Tibial artery (tissue), 4 donors: ENCODE data around the gene EPHB2.

Experiments
- DNase-seq, 2 donors: peaks; one replicate each; pipeline ENCODE4 v3.0.0-alpha.2; 2019
- H3K27ac ChIP-seq, 2 donors: fragments of 200-600 bp; sonication (generic) in 1 of 2; 1 replicate in 1 of 2; 2 replicates in 1 of 2; pipeline ENCODE4 v1.5.1; 2018 to 2019; ENCODE audit warnings: mild to moderate bottlenecking in 1 of 2
- H3K27me3 ChIP-seq, 2 donors: fragments of 200-600 bp; sonication (generic) in 1 of 2; one replicate each; pipeline versions ENCODE4 v1.5.1 to v1.6.0; 2016 to 2019
- H3K36me3 ChIP-seq, 3 donors: fragments of 200-600 bp; sonication (generic) in 2 of 3; one replicate each; pipeline ENCODE4 v1.5.1; 2016 to 2019; ENCODE audit warnings: mild to moderate bottlenecking in 2 of 3
- H3K4me1 ChIP-seq, 4 donors: fragments of 200-600 bp; sonication (generic) in 2 of 4; 1 replicate in 3 of 4; 2 replicates in 1 of 4; pipeline ENCODE4 v1.5.1; 2016 to 2019
- H3K4me3 ChIP-seq, 2 donors: fragments of 200-600 bp; sonication (generic) in 1 of 2; 1 replicate in 1 of 2; 2 replicates in 1 of 2; pipeline ENCODE4 v1.5.1; 2018 to 2019; ENCODE audit warnings: mild to moderate bottlenecking in 2 of 2
- H3K9me3 ChIP-seq, 3 donors: fragments of 200-600 bp; sonication (generic) in 1 of 3; one replicate each; pipeline ENCODE4 v1.5.1; 2016 to 2019
- CTCF ChIP-seq, 2 experiments: fragments of 200-600 bp in 1 of 2; fragments of 450-650 bp in 1 of 2; IDR thresholded peaks; one replicate each; pipeline ENCODE4 v1.5.1; 2017 to 2019; ENCODE audit warnings: antibody characterized with exemption in 2 of 2, mild to moderate bottlenecking in 1 of 2, moderate library complexity in 1 of 2
- intact Hi-C: fragments of 100-400 bp; cut with DNase I; formaldehyde crosslinking; loops from one replicate; pipeline ENCODE4 v1.15.0; 2023; ENCODE audit warnings: low total_unique reads

EPHB2 gene

GRCh38 chr1:22808676-22809483 is 98.2 kb downstream of the EPHB2 start:
- H3K27ac ChIP-seq = peak overlapping the region; percentile 17 to 56
- intact Hi-C loops = no loop called here
- peaks cover 0 to 3% of the 10 kb centered on the region in 2 donors for H3K27me3 ChIP-seq
- DNase-seq = peak; percentile 42 to 75
- no peaks in the 10 kb centered on the region for H3K36me3 ChIP-seq
- H3K4me1 ChIP-seq = peaks cover 0 to 15% (median 6%) of the 10 kb centered on the region in 4 donors
- H3K4me3 ChIP-seq = no peak overlapping the region
- TF ChIP-seq CTCF (IDR thresholded peaks at IDR 0.05) = no peak
- H3K9me3 ChIP-seq = no peaks in the 10 kb centered on the region

GRCh38 chr1:22809783-22810182 is 99.1 kb downstream of the EPHB2 start:
- intact Hi-C loops = no loop called here
- DNase-seq = no peak
- peaks cover 0 to 17% (median 6%) of the 10 kb centered on the region in 4 donors for H3K4me1 ChIP-seq
- no peaks in the 10 kb centered on the region for H3K36me3 ChIP-seq
- no peaks in the 10 kb centered on the region for H3K9me3 ChIP-seq
- H3K4me3 ChIP-seq = no peak overlapping the region
- H3K27me3 ChIP-seq = no peaks in the 10 kb centered on the region
- H3K27ac ChIP-seq = peak overlapping the region in 1 of 2 donors; percentile 56
- no peak for TF ChIP-seq CTCF (IDR thresholded peaks at IDR 0.05)

GRCh38 chr1:22810378-22810777 is 99.7 kb downstream of the EPHB2 start:
- no peak for DNase-seq
- Histone ChIP-seq H3K36me3 (no peaks in the 10 kb centered on the region), H3K4me3 (no peak overlapping the region), H3K4me1 (peaks cover 0 to 23% (median 7%) of the 10 kb centered on the region in 4 donors), H3K27me3 (no peaks in the 10 kb centered on the region), H3K9me3 (no peaks in the 10 kb centered on the region), H3K27ac (no peak overlapping the region)
- intact Hi-C loops = no loop called here
- TF ChIP-seq CTCF (IDR thresholded peaks at IDR 0.05) = no peak

GRCh38 chr1:22812092-22812880 is 101.6 kb downstream of the EPHB2 start:
- Histone ChIP-seq H3K36me3 (no peaks in the 10 kb centered on the region), H3K4me1 (peaks cover 0 to 35% (median 9%) of the 10 kb centered on the region in 4 donors), H3K4me3 (no peak overlapping the region), H3K27ac (no peak overlapping the region), H3K27me3 (no peaks in the 10 kb centered on the region), H3K9me3 (no peaks in the 10 kb centered on the region)
- TF ChIP-seq CTCF (IDR thresholded peaks at IDR 0.05) = no peak
- DNase-seq = no peak
- intact Hi-C loops = no loop called here

- no peak for DNase-seq
- no peaks in the 10 kb centered on the region for H3K36me3 ChIP-seq
- intact Hi-C loops = no loop called here
- H3K27me3 ChIP-seq = no peaks in the 10 kb centered on the region
- H3K9me3 ChIP-seq = no peaks in the 10 kb centered on the region
- no peak overlapping the region for H3K4me3 ChIP-seq
- no peak overlapping the region for H3K27ac ChIP-seq
- no peak for TF ChIP-seq CTCF (IDR thresholded peaks at IDR 0.05)
- peaks cover 0 to 31% (median 8%) of the 10 kb centered on the region in 4 donors for H3K4me1 ChIP-seq
Measured at GRCh38 chr1:22812993-22813790, 102.6 kb downstream of the EPHB2 start.
